Sigmoid colon (tissue), 7 donors: ENCODE data around the gene CDKN1C. TPM values are rescaled to one million over a fixed set of nuclear protein-coding genes. Genes with fewer than 3 reads are reported as not detected.

ENCODE experiments used
- DNase-seq: peaks from one replicate; pipeline ENCODE4 v3.0.0-alpha.2; 2019
- H3K27ac ChIP-seq, 4 donors: fragments of 200-600 bp; sonication (generic); one replicate each; pipeline ENCODE4 v1.5.1; 2016 to 2019; ENCODE audit warnings: mild to moderate bottlenecking in 1 of 4
- H3K27me3 ChIP-seq, 3 donors: fragments of 200-600 bp; sonication (generic); one replicate each; pipeline ENCODE4 v1.5.1; 2019; ENCODE audit warnings: mild to moderate bottlenecking in 1 of 3
- H3K36me3 ChIP-seq, 4 donors: fragments of 200-600 bp; sonication (generic); one replicate each; pipeline ENCODE4 v1.5.1; 2016 to 2019
- H3K4me1 ChIP-seq, 4 donors: fragments of 200-600 bp; sonication (generic); one replicate each; pipeline ENCODE4 v1.5.1; 2017 to 2019
- H3K4me3 ChIP-seq, 4 donors: fragments of 200-600 bp; sonication (generic); one replicate each; pipeline ENCODE4 v1.5.1; 2017 to 2019; ENCODE audit warnings: mild to moderate bottlenecking in 2 of 4, moderate library complexity in 1 of 4
- H3K9me3 ChIP-seq, 4 donors: fragments of 200-600 bp in 3 of 4; sonication (generic) in 3 of 4; one replicate each; pipeline versions ENCODE4 v1.5.1 to v1.6.1; 2013 to 2019
- CTCF ChIP-seq, 4 experiments: fragments of 450-650 bp in 3 of 4; fragments of 200-600 bp in 1 of 4; IDR thresholded peaks; one replicate each; pipeline ENCODE4 v1.5.1; 2016 to 2019; ENCODE audit warnings: antibody characterized with exemption in 4 of 4, mild to moderate bottlenecking in 3 of 4, moderate library complexity in 2 of 4
- EP300 ChIP-seq, 4 donors: sonication (generic); formaldehyde crosslinking; IDR thresholded peaks; one replicate each; pipeline ENCODE4 v1.6.1; 2017; ENCODE audit warnings: antibody characterized with exemption in 4 of 4
- POLR2A ChIP-seq, 2 donors: fragments of 450-650 bp; IDR thresholded peaks; one replicate each; pipeline ENCODE4 v1.6.1; 2016; ENCODE audit warnings: antibody characterized with exemption in 2 of 2, mild to moderate bottlenecking in 2 of 2, moderate library complexity in 2 of 2
- POLR2AphosphoS5 ChIP-seq, 4 donors: sonication (generic); formaldehyde crosslinking; IDR thresholded peaks; one replicate each; pipeline ENCODE4 v1.6.1; 2017; ENCODE audit warnings: antibody characterized with exemption in 4 of 4
- WGBS, 2 donors: extraction: QIAGEN DNeasy Blood & Tissue Kit; methylation state at CpG; one replicate each; pipeline ENCODE4 v1.1.7; 2013; 5-methylcytosine and 5-hydroxymethylcytosine counted together
- intact Hi-C: fragments of 100-400 bp; cut with DNase I; formaldehyde crosslinking; loops from one replicate; pipeline ENCODE4 v1.15.1; 2023
- polyA plus RNA-seq, 3 donors: library from polyadenylated mRNA; stranded (reverse); fragments of 200-250 nt; gene quantifications; one replicate each; pipeline ENCODE4 v1.2.3, GENCODE V29; 2013
- total RNA-seq, 4 donors: library from RNA; depleted of rRNA; stranded (reverse); fragments of >200 nt; gene quantifications; one replicate each; pipeline ENCODE4 v1.1.0, GENCODE V29; 2016
- donor health status: healthy with polysubstance abuse.
- donor health status: Bipolar disorder and iron deficiency.
- donor health status: healthy.

CDKN1C gene
- total and polyA plus RNA-seq, 7 donors = 5.3 to 54.3 (median 37.2) TPM

GRCh38 chr11:2911785-2912391, 26.3 kb upstream of the CDKN1C start:
- Histone ChIP-seq H3K4me3 (no peak overlapping the region), H3K27me3 (peaks cover 10 to 29% (median 18%) of the 10 kb centered on the region in 3 donors), H3K27ac (peak overlapping the region in 1 of 4 donors; percentile 28), H3K4me1 (peaks cover 0 to 12% (median 8%) of the 10 kb centered on the region in 4 donors), H3K36me3 (no peaks in the 10 kb centered on the region), H3K9me3 (no peaks in the 10 kb centered on the region)
- intact Hi-C loops = no loop called here
- 22 to 72% methylated on average over 12 of the region's 12 CpGs for WGBS, 2 donors
- TF ChIP-seq POLR2AphosphoS5 (IDR thresholded peaks at IDR 0.05) (no peak), POLR2A (IDR thresholded peaks at IDR 0.05) (no peak), EP300 (IDR thresholded peaks at IDR 0.05) (no peak), CTCF (IDR thresholded peaks at IDR 0.05) (no peak)
- DNase-seq = no peak

GRCh38 chr11:2911088-2911784, 25.7 kb upstream of the CDKN1C start:
- DNase-seq = no peak
- Histone ChIP-seq H3K4me3 (no peak overlapping the region), H3K9me3 (no peaks in the 10 kb centered on the region), H3K27me3 (peaks cover 10 to 31% (median 18%) of the 10 kb centered on the region in 3 donors), H3K4me1 (peaks cover 0 to 12% (median 8%) of the 10 kb centered on the region in 4 donors), H3K27ac (no peak overlapping the region), H3K36me3 (no peaks in the 10 kb centered on the region)
- WGBS, 2 donors = 28 to 72% methylated on average over 18 of the region's 18 CpGs
- intact Hi-C loops = no loop called here
- TF ChIP-seq POLR2AphosphoS5 (IDR thresholded peaks at IDR 0.05) (no peak), POLR2A (IDR thresholded peaks at IDR 0.05) (no peak)

DNA sequence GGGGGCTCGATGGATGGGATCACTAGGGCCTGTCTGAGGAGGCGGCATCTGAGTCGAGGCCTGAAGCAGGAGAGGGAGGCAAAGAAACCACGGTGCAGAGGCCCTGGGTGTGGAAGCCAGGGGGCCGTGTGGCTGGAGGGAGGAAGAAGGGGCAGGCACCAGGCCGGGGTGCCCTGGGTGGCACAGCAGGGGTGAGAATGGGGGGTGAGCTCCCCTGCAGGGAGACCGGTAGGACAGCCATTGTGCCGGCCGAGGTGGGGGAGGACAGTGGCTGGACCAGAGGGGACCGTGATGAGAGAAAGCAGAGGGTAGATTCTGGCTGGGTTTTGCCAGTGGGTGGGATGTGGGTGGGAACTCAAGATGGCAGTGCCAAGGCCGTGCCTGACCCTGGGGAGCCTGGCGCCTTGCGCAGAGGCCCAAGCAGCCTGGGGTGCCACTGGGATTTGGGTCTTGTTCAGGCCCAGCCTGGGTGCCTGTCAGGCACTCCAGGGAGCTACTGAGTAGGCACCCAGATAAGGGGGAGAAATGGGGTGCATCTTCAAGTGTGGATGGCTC, 24.9 kb upstream of the CDKN1C start:
- TF ChIP-seq POLR2A (IDR thresholded peaks at IDR 0.05) = no peak
- no peak for TF ChIP-seq EP300 (IDR thresholded peaks at IDR 0.05)
- TF ChIP-seq POLR2AphosphoS5 (IDR thresholded peaks at IDR 0.05) = no peak
- TF ChIP-seq CTCF (IDR thresholded peaks at IDR 0.05) = no peak
- Histone ChIP-seq H3K36me3 (no peaks in the 10 kb centered on the region), H3K27me3 (peaks cover 10 to 31% (median 18%) of the 10 kb centered on the region in 3 donors), H3K9me3 (no peaks in the 10 kb centered on the region), H3K27ac (no peak overlapping the region), H3K4me3 (no peak overlapping the region), H3K4me1 (peaks cover 0 to 12% (median 8%) of the 10 kb centered on the region in 4 donors)
- intact Hi-C loops = no loop called here
- no peak for DNase-seq
- 87 to 91% methylated on average over 13 of the region's 13 CpGs for WGBS, 2 donors

DNA sequence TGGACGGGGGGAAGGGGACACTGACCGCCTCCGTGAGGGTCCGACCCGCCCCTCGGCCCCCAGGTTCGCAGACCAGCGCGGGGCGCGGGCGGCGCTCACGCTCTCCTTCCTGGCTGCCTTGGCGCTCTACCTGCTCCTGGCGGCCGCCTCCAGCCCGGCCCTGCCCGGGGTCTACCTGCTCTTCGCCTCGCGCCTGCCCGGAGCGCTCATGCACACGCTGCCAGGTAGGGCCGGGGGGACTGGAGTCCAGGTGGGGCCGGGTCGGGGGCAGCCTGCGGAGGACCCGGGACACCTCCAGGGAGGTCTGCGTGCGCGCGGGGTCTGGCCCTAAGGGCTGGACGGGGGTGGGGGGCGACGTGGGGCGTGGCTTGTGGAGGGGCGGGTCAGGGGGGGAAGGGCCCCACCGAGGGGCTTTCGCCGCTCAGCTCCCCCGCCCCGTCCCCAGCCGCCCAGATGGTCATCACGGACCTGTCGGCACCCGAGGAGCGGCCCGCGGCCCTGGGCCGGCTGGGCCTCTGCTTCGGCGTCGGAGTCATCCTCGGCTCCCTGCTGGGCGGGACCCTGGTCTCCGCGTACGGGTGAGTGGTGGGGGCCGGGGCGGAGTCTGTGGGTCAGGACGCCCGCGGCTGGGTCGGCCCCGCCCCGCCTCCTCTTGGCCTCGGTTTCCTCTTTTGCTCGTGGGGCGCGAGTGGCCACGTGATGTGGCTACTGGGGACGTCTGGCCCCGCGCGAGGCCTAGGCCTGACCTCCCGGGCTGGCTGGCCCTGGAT, 23.7 kb upstream of the CDKN1C start:
- peaks cover 0 to 12% (median 8%) of the 10 kb centered on the region in 4 donors for H3K4me1 ChIP-seq
- intact Hi-C loops = loop anchor here (10.0 kb wide), 1 partner anchor 255 kb away; the partner anchor contains the start of gene OSBPL5
- H3K4me3 ChIP-seq = peak overlapping the region in 2 of 4 donors; percentile 22 to 25
- no peaks in the 10 kb centered on the region for H3K36me3 ChIP-seq
- H3K9me3 ChIP-seq = no peaks in the 10 kb centered on the region
- no peak for DNase-seq
- peaks cover 10 to 31% (median 18%) of the 10 kb centered on the region in 3 donors for H3K27me3 ChIP-seq
- no peak for TF ChIP-seq POLR2A (IDR thresholded peaks at IDR 0.05)
- TF ChIP-seq POLR2AphosphoS5 (IDR thresholded peaks at IDR 0.05) = no peak
- no peak for TF ChIP-seq CTCF (IDR thresholded peaks at IDR 0.05)
- TF ChIP-seq EP300 (IDR thresholded peaks at IDR 0.05) = no peak
- 54 to 80% methylated on average over 78 of the region's 78 CpGs for WGBS, 2 donors
- H3K27ac ChIP-seq = no peak overlapping the region
